Liver (tissue), 9 donors: Measurements from ENCODE around the gene TINAGL1. TPM values are rescaled to one million over a fixed set of nuclear protein-coding genes. Genes with fewer than 3 reads are reported as not detected.

Experiments used
- DNase-seq: peaks from one replicate; pipeline ENCODE4 v3.0.0-alpha.2; 2017; ENCODE audit warnings: low spot score
- H3K27ac ChIP-seq, 2 donors: one replicate each; pipeline ENCODE4 v1.7.0; 2013; ENCODE audit warnings: inconsistent platforms in 2 of 2, low read length in 2 of 2, control low read depth in 1 of 2, low read depth in 1 of 2, mild to moderate bottlenecking in 1 of 2
- H3K27me3 ChIP-seq, 4 donors: one replicate each; pipeline versions ENCODE4 v1.6.1 to v1.7.0; 2013; ENCODE audit warnings: low read length in 3 of 4, inconsistent platforms in 1 of 4, mild to moderate bottlenecking in 1 of 4, moderate library complexity in 1 of 4; ENCODE audit not compliant: control insufficient read depth in 4 of 4, insufficient read depth in 4 of 4
- H3K36me3 ChIP-seq, 4 donors: one replicate each; pipeline versions ENCODE4 v1.6.1 to v1.7.0; 2013; ENCODE audit warnings: low read length in 3 of 4, mild to moderate bottlenecking in 3 of 4, low read depth in 1 of 4, moderate library complexity in 1 of 4; ENCODE audit not compliant: control insufficient read depth in 4 of 4, insufficient read depth in 3 of 4
- H3K4me1 ChIP-seq, 4 donors: one replicate each; pipeline versions ENCODE4 v1.6.1 to v1.7.0; 2013; ENCODE audit warnings: low read length in 3 of 4, mild to moderate bottlenecking in 3 of 4, moderate library complexity in 1 of 4; ENCODE audit not compliant: control insufficient read depth in 4 of 4, insufficient read depth in 4 of 4
- H3K4me3 ChIP-seq, 3 donors: one replicate each; pipeline versions ENCODE4 v1.6.1 to v1.7.0; 2013; ENCODE audit warnings: low read length in 3 of 3, control low read depth in 1 of 3, low read depth in 1 of 3, mild to moderate bottlenecking in 1 of 3
- H3K9ac ChIP-seq, 2 donors: one replicate each; pipeline ENCODE4 v1.7.0; 2013; ENCODE audit warnings: low read length in 2 of 2, mild to moderate bottlenecking in 2 of 2, moderate library complexity in 2 of 2, control low read depth in 1 of 2, low read depth in 1 of 2
- H3K9me3 ChIP-seq, 4 donors: one replicate each; pipeline versions ENCODE4 v1.6.1 to v1.7.0; 2013; ENCODE audit warnings: low read length in 3 of 4; ENCODE audit not compliant: control insufficient read depth in 4 of 4
- CTCF ChIP-seq: fragments of 150-350 bp; IDR thresholded peaks from 2 replicates; pipeline ENCODE4 v1.5.1; 2017; ENCODE audit warnings: improper control_type of control experiment, low read depth, low read length; ENCODE audit not compliant: missing input control
- EGR1 ChIP-seq, 2 donors: IDR thresholded peaks; 2 replicates each; pipeline ENCODE4 v1.6.1; 2016 to 2018; ENCODE audit warnings: antibody characterized with exemption in 2 of 2, low read depth in 2 of 2
- FOXA1 ChIP-seq: IDR thresholded peaks from 2 replicates; pipeline ENCODE4 v1.6.1; 2016; ENCODE audit warnings: antibody characterized with exemption
- FOXA2 ChIP-seq: IDR thresholded peaks from 2 replicates; pipeline ENCODE4 v1.6.1; 2016; ENCODE audit warnings: antibody characterized with exemption
- GABPA ChIP-seq, 2 donors: IDR thresholded peaks in 1 of 2; conservative IDR thresholded peaks in 1 of 2; 2 replicates each; pipeline ENCODE4 v1.6.1; 2016; ENCODE audit warnings: antibody characterized with exemption in 2 of 2, mild to moderate bottlenecking in 1 of 2, moderate library complexity in 1 of 2
- HNF4A ChIP-seq, 2 donors: conservative IDR thresholded peaks; 2 replicates each; pipeline ENCODE4 v1.6.1; 2016; ENCODE audit warnings: antibody characterized with exemption in 2 of 2, mild to moderate bottlenecking in 2 of 2
- HNF4G ChIP-seq: IDR thresholded peaks from 2 replicates; pipeline ENCODE4 v1.6.1; 2016; ENCODE audit warnings: antibody characterized with exemption
- JUND ChIP-seq, 2 donors: IDR thresholded peaks; 2 replicates each; pipeline ENCODE4 v1.6.1; 2016; ENCODE audit warnings: antibody characterized with exemption in 2 of 2
- MAX ChIP-seq: IDR thresholded peaks from 2 replicates; pipeline ENCODE4 v1.6.1; 2016; ENCODE audit warnings: antibody characterized with exemption
- NR2F2 ChIP-seq: IDR thresholded peaks from 2 replicates; pipeline ENCODE4 v1.6.1; 2016; ENCODE audit warnings: antibody characterized with exemption
- RAD21 ChIP-seq, 2 donors: IDR thresholded peaks; 2 replicates each; pipeline ENCODE4 v1.6.1; 2016; ENCODE audit warnings: antibody characterized with exemption in 2 of 2, mild to moderate bottlenecking in 2 of 2
- RXRA ChIP-seq, 2 donors: IDR thresholded peaks; 2 replicates each; pipeline ENCODE4 v1.6.1; 2017 to 2018; ENCODE audit warnings: antibody characterized with exemption in 2 of 2, mild to moderate bottlenecking in 1 of 2
- SP1 ChIP-seq: IDR thresholded peaks from 2 replicates; pipeline ENCODE4 v1.6.1; 2018; ENCODE audit warnings: antibody characterized with exemption, mild to moderate bottlenecking
- TAF1 ChIP-seq: conservative IDR thresholded peaks from 2 replicates; pipeline ENCODE4 v1.6.1; 2016; ENCODE audit warnings: antibody characterized with exemption, mild to moderate bottlenecking
- YY1 ChIP-seq: IDR thresholded peaks from 2 replicates; pipeline ENCODE4 v1.6.1; 2016; ENCODE audit warnings: antibody characterized with exemption, mild to moderate bottlenecking
- WGBS: extraction: QIAGEN DNeasy Blood & Tissue Kit; methylation state at CpG from one replicate; pipeline ENCODE4 v1.1.7; 2013; 5-methylcytosine and 5-hydroxymethylcytosine counted together
- polyA plus RNA-seq, 2 donors: library from polyadenylated mRNA; stranded (reverse) in 1 of 2; unstranded in 1 of 2; fragments of 200-250 nt in 1 of 2; fragments of >200 nt in 1 of 2; fragmentation: Nextera tagmentation in 1 of 2; extraction: Ambion mirVana in 1 of 2; gene quantifications; one replicate each; pipeline versions ENCODE4 v1.2.1 to v1.2.3, GENCODE V29; 2013 to 2015
- total RNA-seq, 2 donors: library from RNA; depleted of rRNA; stranded (reverse); fragments of >200 nt; gene quantifications; one replicate each; pipeline ENCODE4 v1.2.3, GENCODE V29; 2014
- TF ChIP-seq, protein P1 (sequence below): IDR thresholded peaks from 2 replicates; pipeline ENCODE4 v1.6.1; 2016; ENCODE audit warnings: antibody characterized with exemption
- TF ChIP-seq, protein P2 (sequence below): IDR thresholded peaks from 2 replicates; pipeline ENCODE4 v1.6.1; 2016; ENCODE audit warnings: antibody characterized with exemption, mild to moderate bottlenecking
- TF ChIP-seq, protein P3 (sequence below): IDR thresholded peaks from 2 replicates; pipeline ENCODE4 v1.6.1; 2016; ENCODE audit warnings: antibody characterized with exemption
- donor health status: healthy.
- donor health status: healthy.
- donor health status: healthy.
- donor health status: healthy.
- donor health status: healthy.

The TINAGL1 gene
- total and polyA plus RNA-seq, 4 donors = 8.7 to 52.9 (median 25.6) TPM

DNA sequence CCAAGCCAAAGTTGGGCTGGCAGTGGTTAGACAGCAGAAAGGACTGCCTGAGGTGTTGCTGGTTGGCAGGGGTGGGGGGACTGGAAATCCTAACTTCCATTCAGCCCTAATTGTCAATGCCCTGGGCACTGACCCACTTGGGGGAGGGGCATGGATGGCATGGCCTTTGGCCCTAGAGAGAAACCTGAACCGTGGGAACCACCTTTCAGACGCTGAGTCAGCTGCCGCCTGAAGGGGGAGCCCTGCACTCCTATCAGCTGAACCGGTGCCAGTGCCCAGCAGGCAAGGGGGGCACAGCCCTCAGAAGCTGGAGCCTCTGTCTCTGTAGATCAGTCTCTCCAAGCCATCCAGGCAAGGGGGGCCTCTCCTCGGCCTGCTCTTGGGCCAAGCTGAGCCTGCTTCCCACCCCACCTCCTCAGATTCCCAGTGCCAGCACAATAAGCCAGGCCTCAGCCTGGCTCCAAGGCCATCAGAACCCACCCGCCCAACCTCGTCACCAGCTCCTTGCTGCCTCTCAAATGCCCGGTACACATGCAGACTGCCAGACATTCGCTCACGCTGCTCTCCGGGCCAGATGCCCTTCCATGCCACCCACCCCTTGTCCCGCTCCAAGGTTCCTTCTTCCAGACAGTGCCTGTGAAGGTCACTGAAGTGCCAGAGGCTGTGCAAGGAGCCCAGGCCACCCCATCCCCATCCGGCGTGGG lies 11.6 kb downstream of the TINAGL1 start:
- H3K4me3 ChIP-seq = no peak overlapping the region
- H3K27me3 ChIP-seq = no peaks in the 10 kb centered on the region
- no peaks in the 10 kb centered on the region for H3K9me3 ChIP-seq
- no peak for DNase-seq
- peak overlapping the region; percentile 37 to 51 for H3K27ac ChIP-seq
- WGBS = 59% methylated on average over 14 of the region's 14 CpGs
- peaks cover 0 to 36% (median 13%) of the 10 kb centered on the region in 4 donors for H3K4me1 ChIP-seq
- peak; percentile 71 for TF ChIP-seq NR2F2
- TF ChIP-seq YY1 = no peak
- TF ChIP-seq, protein P1, sequence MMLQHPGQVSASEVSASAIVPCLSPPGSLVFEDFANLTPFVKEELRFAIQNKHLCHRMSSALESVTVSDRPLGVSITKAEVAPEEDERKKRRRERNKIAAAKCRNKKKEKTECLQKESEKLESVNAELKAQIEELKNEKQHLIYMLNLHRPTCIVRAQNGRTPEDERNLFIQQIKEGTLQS = no peak
- no peak for TF ChIP-seq JUND (IDR thresholded peaks at IDR 0.05)
- TF ChIP-seq MAX = no peak
- TF ChIP-seq CTCF = peak; percentile 34
- TF ChIP-seq, protein P2, sequence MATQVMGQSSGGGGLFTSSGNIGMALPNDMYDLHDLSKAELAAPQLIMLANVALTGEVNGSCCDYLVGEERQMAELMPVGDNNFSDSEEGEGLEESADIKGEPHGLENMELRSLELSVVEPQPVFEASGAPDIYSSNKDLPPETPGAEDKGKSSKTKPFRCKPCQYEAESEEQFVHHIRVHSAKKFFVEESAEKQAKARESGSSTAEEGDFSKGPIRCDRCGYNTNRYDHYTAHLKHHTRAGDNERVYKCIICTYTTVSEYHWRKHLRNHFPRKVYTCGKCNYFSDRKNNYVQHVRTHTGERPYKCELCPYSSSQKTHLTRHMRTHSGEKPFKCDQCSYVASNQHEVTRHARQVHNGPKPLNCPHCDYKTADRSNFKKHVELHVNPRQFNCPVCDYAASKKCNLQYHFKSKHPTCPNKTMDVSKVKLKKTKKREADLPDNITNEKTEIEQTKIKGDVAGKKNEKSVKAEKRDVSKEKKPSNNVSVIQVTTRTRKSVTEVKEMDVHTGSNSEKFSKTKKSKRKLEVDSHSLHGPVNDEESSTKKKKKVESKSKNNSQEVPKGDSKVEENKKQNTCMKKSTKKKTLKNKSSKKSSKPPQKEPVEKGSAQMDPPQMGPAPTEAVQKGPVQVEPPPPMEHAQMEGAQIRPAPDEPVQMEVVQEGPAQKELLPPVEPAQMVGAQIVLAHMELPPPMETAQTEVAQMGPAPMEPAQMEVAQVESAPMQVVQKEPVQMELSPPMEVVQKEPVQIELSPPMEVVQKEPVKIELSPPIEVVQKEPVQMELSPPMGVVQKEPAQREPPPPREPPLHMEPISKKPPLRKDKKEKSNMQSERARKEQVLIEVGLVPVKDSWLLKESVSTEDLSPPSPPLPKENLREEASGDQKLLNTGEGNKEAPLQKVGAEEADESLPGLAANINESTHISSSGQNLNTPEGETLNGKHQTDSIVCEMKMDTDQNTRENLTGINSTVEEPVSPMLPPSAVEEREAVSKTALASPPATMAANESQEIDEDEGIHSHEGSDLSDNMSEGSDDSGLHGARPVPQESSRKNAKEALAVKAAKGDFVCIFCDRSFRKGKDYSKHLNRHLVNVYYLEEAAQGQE = no peak
- peak; percentile 62 for TF ChIP-seq HNF4G
- TF ChIP-seq, protein P3, sequence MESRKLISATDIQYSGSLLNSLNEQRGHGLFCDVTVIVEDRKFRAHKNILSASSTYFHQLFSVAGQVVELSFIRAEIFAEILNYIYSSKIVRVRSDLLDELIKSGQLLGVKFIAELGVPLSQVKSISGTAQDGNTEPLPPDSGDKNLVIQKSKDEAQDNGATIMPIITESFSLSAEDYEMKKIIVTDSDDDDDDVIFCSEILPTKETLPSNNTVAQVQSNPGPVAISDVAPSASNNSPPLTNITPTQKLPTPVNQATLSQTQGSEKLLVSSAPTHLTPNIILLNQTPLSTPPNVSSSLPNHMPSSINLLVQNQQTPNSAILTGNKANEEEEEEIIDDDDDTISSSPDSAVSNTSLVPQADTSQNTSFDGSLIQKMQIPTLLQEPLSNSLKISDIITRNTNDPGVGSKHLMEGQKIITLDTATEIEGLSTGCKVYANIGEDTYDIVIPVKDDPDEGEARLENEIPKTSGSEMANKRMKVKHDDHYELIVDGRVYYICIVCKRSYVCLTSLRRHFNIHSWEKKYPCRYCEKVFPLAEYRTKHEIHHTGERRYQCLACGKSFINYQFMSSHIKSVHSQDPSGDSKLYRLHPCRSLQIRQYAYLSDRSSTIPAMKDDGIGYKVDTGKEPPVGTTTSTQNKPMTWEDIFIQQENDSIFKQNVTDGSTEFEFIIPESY = no peak
- no peak for TF ChIP-seq TAF1
- no peak for TF ChIP-seq GABPA (IDR thresholded peaks at IDR 0.05 in 1 of 2, conservative IDR thresholded peaks at IDR 0.05 in 1 of 2)
- TF ChIP-seq SP1 = peak; percentile 25
- TF ChIP-seq RAD21 (IDR thresholded peaks at IDR 0.05) = peak in 1 of 2 donors; percentile 29
- no peak for TF ChIP-seq FOXA1
- TF ChIP-seq HNF4A (conservative IDR thresholded peaks at IDR 0.05) = peak; percentile 54 to 72
- peak; percentile 21 to 38 for TF ChIP-seq RXRA (IDR thresholded peaks at IDR 0.05)
- TF ChIP-seq EGR1 (IDR thresholded peaks at IDR 0.05; ENCODE audit: low read depth in 2 of 2) = no peak
- no peak for TF ChIP-seq FOXA2
- H3K9ac ChIP-seq = no peak overlapping the region
- H3K36me3 ChIP-seq = no peaks in the 10 kb centered on the region
